ENCODE results near the gene GABRG3. TPM values are rescaled to one million over a fixed set of nuclear protein-coding genes. Genes with fewer than 3 reads are reported as not detected.
A peak's percentile ranks its signal among the peaks of the same experiment; 100 is the strongest.

Gene GABRG3
- total RNA-seq, 1 experiment from 2014 or later, result not detected

- DNase-seq (ENCODE audit: low read depth), result no peak
These were observed 437.4 kb downstream of the GABRG3 start for GRCh38 chr15:27408428-27408827.

- peak; percentile 17 for DNase-seq (ENCODE audit: low read depth)
These were observed 440.1 kb downstream of the GABRG3 start for GRCh38 chr15:27410996-27411605.

GRCh38 chr15:27412415-27412814, 441.4 kb downstream of the GABRG3 start:
- no peak for DNase-seq (ENCODE audit: low read depth)

- peak; percentile 14 for DNase-seq (ENCODE audit: low read depth)
These were observed 443.3 kb downstream of the GABRG3 start for GRCh38 chr15:27414168-27414870.

DNA sequence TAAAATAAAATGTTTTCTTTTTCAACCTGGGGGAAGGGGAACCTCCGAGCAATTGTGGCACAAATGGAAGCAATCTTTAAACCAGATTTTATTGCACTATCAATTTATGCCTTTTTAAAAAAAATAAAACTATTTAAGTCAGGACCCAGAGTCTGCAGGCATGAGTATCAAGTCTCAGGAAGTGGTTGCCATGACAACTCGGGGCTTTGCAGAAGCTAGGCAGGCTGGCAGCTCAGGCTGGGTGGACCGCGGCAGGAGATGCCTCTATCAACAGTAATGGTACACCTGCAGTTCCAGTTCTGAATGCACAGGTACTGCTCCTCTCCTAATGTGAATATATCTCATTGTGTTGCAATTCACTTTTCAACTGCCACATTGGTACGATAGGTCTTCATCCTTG, 447.7 kb downstream of the GABRG3 start:
- no peak for DNase-seq (ENCODE audit: low read depth)

GRCh38 chr15:27422997-27423396, 452.0 kb downstream of the GABRG3 start:
- no peak for DNase-seq (ENCODE audit: low read depth)

- no peak for DNase-seq (ENCODE audit: low read depth)
These were observed 455.8 kb downstream of the GABRG3 start for GRCh38 chr15:27426805-27427204.

DNA sequence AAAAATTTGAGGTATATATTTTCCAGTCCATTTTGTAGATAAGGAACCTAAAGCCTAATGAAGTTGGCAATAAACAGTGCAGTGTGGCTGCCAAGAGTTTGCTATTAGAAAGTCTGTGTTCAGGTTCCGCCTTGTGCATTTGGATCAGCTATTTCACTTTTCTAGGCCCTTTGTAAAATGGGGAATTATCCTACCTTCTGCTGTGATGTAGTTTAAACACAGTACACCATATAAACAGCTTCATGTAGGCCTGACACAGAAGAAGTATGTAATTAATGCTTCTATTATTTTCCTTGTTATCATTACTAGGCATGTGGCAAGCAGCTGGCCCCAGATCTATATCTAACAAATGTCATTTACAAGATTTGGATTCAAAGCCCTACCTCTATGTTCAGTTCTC, 456.3 kb downstream of the GABRG3 start:
- DNase-seq (ENCODE audit: low read depth), result no peak

DNA sequence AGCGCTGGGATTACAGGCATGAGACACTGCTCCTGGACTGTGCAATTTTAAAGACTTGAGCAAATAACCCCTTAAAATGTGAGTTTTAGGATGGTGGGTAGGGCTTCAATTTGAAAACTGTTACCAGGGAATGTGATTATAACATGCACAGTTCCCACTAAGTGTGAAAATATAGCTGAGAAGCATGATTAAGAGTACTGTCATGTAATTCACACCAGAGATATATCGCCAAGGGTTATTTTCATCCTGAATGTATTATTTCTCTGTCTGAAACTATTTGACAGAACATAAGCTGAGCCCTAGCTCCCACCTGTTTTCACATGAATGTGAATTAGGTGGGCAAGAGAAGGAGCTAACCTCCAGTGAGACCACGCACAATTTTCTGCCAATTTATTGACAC, 457.2 kb downstream of the GABRG3 start:
- no peak for DNase-seq (ENCODE audit: low read depth)

DNA sequence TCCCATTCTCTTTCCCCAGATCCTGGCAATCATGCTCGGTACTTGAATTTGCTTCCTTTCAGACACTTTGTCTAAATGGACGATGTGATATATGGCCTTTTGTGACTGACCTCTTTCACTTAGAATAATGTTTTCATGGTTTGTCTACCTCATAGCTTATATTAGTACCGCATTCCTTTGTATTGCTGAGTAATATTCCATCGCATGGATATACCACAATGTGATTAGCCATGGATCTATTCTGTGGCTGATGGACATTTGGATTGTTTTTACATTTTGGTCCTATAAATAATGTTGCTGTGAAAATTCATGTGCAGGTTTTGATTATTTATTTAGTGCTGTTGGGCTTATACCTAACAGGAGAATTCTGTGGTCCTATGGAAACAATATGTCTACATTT, 458.6 kb downstream of the GABRG3 start:
- DNase-seq (ENCODE audit: low read depth), result no peak

DNA sequence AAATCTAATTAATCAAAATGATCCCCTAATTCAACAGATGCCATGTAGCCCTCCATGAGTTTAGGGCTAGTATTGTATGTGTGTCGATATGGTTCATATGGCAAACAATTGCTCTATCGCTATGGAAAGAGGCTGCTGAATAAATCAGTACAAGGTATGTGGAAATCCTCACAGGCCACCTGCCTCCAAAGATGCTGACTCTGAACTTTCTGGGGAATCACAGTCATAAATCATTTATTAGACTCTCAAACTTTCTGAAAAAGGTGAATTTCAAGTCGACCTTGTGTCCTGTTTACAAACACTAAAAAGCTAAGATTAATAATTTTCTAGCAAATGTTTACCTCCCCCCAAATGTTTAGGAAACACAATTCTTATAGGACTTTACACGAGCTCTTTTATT, 462.6 kb downstream of the GABRG3 start:
- DNase-seq (ENCODE audit: low read depth), result no peak

- DNase-seq (ENCODE audit: low read depth), result no peak
These were observed 467.7 kb downstream of the GABRG3 start for GRCh38 chr15:27438403-27439375.

DNA sequence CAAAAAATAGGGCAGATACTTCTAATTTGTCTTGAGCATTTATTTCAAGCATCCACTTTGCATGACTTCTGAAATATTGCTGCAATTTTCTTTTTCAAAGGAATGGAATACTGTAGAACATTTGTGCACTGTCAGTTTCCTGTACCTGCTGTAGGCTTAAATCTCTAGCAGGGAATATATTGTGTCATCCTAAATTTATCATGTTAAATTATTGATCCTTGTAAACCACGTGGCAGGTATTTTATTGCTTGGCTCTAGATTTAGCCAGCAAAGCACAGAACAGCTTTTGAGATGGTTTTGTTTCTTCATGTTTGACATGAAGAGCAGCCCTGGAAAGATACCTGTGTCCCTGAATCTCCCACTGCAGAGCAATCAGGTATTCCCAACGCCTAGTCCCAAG, 470.1 kb downstream of the GABRG3 start:
- DNase-seq (ENCODE audit: low read depth), result no peak

DNA sequence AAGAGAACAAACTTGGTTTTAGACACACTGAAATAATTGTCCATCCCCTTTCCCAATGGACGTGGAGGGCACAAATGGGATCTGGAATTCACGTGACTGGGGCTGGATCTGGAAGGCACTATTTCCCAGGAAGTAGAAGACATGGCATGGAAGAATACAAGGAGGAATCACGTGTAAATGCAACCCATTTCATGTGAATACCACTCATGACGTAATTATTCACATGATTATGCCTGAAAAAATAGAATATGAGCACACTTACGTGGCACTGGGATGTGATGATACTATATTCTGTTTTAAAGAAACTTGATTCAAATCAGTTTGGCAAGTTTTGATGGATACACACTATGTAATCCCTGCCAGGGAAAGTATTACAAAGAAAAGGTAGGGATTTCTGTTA, 477.3 kb downstream of the GABRG3 start:
- no peak for DNase-seq (ENCODE audit: low read depth)

- DNase-seq (ENCODE audit: low read depth), result no peak
These were observed 478.0 kb downstream of the GABRG3 start for GRCh38 chr15:27448986-27449385.

GRCh38 chr15:27449941-27450340, 479.0 kb downstream of the GABRG3 start:
- DNase-seq (ENCODE audit: low read depth), result no peak

- peak; percentile 50 for DNase-seq (ENCODE audit: low read depth)
These were observed 483.5 kb downstream of the GABRG3 start for GRCh38 chr15:27454281-27455075.

- DNase-seq (ENCODE audit: low read depth), result no peak
These were observed 485.8 kb downstream of the GABRG3 start for GRCh38 chr15:27456807-27457206.

GRCh38 chr15:27457766-27458165, 486.8 kb downstream of the GABRG3 start:
- no peak for DNase-seq (ENCODE audit: low read depth)

- DNase-seq (ENCODE audit: low read depth), result no peak
These were observed 487.5 kb downstream of the GABRG3 start for GRCh38 chr15:27458345-27459084.

DNA sequence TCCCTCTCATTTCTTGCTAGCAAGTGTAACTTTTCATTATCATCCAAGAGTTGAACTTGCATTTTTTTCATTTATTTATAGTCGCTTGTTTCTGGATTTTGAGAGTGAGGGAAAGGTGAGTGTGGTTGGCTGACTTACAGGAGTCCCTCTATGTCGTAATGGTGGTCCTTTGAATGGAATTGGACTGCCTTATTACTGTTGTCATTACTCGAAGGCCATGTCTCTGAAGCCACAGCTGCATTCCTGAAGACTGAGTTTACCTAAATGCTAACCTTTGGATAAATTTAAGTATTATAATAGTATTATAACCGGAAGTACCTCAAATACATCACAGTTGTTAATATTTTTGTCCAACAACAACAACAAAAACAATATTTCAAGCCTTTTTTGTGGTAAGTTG, 488.9 kb downstream of the GABRG3 start:
- no peak for DNase-seq (ENCODE audit: low read depth)

Measured in Daoy (cell line).